KMS-11 (cell line): Measurements from ENCODE around the gene UTS2B.

Experiments
- H2AFZ ChIP-seq: fragments of 200-600 bp; sonication (generic); 2 replicates; pipeline ENCODE4 v1.6.1; 2016; ENCODE audit warnings: antibody characterized with exemption, mixed run types, low read depth
- H3K27ac ChIP-seq: fragments of 200-600 bp; sonication (generic); 2 replicates; pipeline ENCODE4 v1.6.1; 2016; ENCODE audit warnings: mild to moderate bottlenecking, mixed run types
- H3K27me3 ChIP-seq: fragments of 200-600 bp; sonication (generic); 2 replicates; pipeline ENCODE4 v1.6.1; 2017; ENCODE audit warnings: mild to moderate bottlenecking, low read depth, mixed run types, moderate library complexity; ENCODE audit not compliant: insufficient read depth
- H3K36me3 ChIP-seq: fragments of 200-600 bp; sonication (generic); 2 replicates; pipeline ENCODE4 v1.6.1; 2017; ENCODE audit warnings: mild to moderate bottlenecking, mixed run types; ENCODE audit not compliant: insufficient read depth
- H3K4me1 ChIP-seq: fragments of 200-600 bp; sonication (generic); 2 replicates; pipeline ENCODE4 v1.6.1; 2016; ENCODE audit warnings: mild to moderate bottlenecking, low read depth, mixed run types; ENCODE audit not compliant: poor library complexity, severe bottlenecking
- H3K4me2 ChIP-seq: fragments of 200-600 bp; sonication (generic); 2 replicates; pipeline ENCODE4 v1.7.0; 2016; ENCODE audit warnings: mild to moderate bottlenecking, mixed run types
- H3K4me3 ChIP-seq: fragments of 200-600 bp; sonication (generic); IDR thresholded peaks from 2 replicates; pipeline ENCODE4 v1.6.1; 2017; ENCODE audit warnings: low read depth, low read length, mixed read lengths; ENCODE audit not compliant: insufficient read depth
- H3K79me2 ChIP-seq: fragments of 200-600 bp; sonication (generic); 2 replicates; pipeline ENCODE4 v1.6.1; 2016; ENCODE audit warnings: low read depth, mixed run types; ENCODE audit not compliant: insufficient read depth
- H3K9ac ChIP-seq: fragments of 200-600 bp; sonication (generic); 2 replicates; pipeline ENCODE4 v1.6.1; 2016; ENCODE audit warnings: mild to moderate bottlenecking, mixed run types
- H4K20me1 ChIP-seq: fragments of 200-600 bp; sonication (generic); 2 replicates; pipeline ENCODE4 v1.6.1; 2016; ENCODE audit warnings: mild to moderate bottlenecking, mixed run types; ENCODE audit not compliant: insufficient read depth
- CTCF ChIP-seq: fragments of 200-600 bp; sonication (generic); conservative IDR thresholded peaks from 2 replicates; pipeline ENCODE4 v1.6.1; 2017; ENCODE audit warnings: low read depth, mild to moderate bottlenecking, antibody characterized with exemption, low read length, moderate library complexity, mixed read lengths

UTS2B gene

DNA sequence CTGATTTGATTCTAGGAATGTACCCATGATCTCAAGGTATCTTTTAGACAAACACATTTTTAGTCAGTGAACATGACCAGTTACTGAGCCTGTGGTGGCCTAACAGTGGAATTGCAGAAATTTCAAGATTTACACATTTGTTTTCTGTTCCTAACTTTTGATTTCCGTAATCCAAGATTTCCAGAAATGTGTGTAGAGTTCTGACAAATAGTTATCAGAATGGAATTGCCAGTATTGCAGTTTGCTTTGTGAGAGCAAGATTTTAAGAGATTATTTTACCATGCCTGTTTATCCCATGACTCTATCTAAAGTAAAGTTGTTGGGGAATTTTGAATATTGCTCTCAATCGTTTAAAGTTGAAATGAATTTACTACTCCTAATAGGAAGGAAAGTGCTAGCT, 11.7 kb upstream of the UTS2B start:
- peaks cover 32% of the 10 kb centered on the region for H3K4me1 ChIP-seq
- H3K79me2 ChIP-seq: peaks cover 98% of the 10 kb centered on the region
- H3K27ac ChIP-seq: no peak overlapping the region
- H3K36me3 ChIP-seq: no peaks in the 10 kb centered on the region
- H2AFZ ChIP-seq: no peak overlapping the region
- no peak overlapping the region for H3K4me3 ChIP-seq
- no peak overlapping the region for H3K9ac ChIP-seq
- no peaks in the 10 kb centered on the region for H3K27me3 ChIP-seq
- H3K4me2 ChIP-seq: no peak overlapping the region
- no peak for TF ChIP-seq CTCF
- H4K20me1 ChIP-seq: peaks cover 4% of the 10 kb centered on the region; the same call in 1 of the 2 replicates

DNA sequence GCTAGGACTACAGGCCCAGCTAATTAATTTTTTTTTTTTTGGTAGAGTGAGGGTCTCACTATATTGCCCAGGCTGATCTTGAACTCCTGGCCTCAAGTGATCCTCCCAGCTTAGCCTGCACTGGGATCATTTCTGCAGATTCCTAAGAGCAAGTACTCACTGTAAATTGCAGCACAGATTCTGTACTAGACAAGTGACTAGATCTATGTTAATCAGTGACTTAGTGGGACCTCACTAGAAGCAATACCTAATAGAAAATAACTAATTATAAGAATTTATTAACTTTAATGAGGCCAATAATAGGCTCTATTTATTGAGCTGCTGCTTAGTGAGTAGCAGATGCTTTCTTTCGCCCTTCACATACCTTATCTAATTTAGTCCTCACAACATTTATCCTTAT, 10.6 kb upstream of the UTS2B start:
- no peak overlapping the region for H3K9ac ChIP-seq
- H4K20me1 ChIP-seq: peaks cover 4% of the 10 kb centered on the region; the same call in 1 of the 2 replicates
- H3K4me3 ChIP-seq: no peak overlapping the region
- H3K4me1 ChIP-seq: peaks cover 32% of the 10 kb centered on the region
- no peak for TF ChIP-seq CTCF
- H3K27ac ChIP-seq: no peak overlapping the region
- H3K4me2 ChIP-seq: no peak overlapping the region
- H2AFZ ChIP-seq: no peak overlapping the region
- no peaks in the 10 kb centered on the region for H3K27me3 ChIP-seq
- no peaks in the 10 kb centered on the region for H3K36me3 ChIP-seq
- peaks cover 98% of the 10 kb centered on the region for H3K79me2 ChIP-seq

DNA sequence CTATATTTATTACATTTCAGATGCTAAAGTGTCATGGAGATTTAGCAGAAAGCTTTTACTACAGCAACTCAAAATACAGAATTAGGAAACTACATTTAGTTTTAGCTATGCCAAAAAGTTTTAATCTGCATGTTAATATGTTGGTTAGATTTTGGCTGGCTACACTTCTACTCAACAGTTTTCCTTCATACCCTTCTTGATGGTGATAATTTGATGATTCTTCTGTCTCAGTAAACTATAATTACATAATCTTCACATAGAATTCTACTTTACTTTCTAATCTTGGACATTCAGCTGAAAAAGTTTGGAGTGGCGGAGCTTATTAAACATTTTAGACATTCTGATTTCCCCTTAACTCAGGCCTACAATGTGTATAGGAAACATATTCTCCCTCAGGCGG, 10.0 kb upstream of the UTS2B start:
- no peak overlapping the region for H3K4me3 ChIP-seq
- no peak for TF ChIP-seq CTCF
- H3K79me2 ChIP-seq: peaks cover 98% of the 10 kb centered on the region
- H3K9ac ChIP-seq: no peak overlapping the region
- peaks cover 4% of the 10 kb centered on the region; the same call in 1 of the 2 replicates for H4K20me1 ChIP-seq
- no peaks in the 10 kb centered on the region for H3K36me3 ChIP-seq
- H3K4me1 ChIP-seq: peaks cover 25% of the 10 kb centered on the region
- no peak overlapping the region for H3K27ac ChIP-seq
- H3K4me2 ChIP-seq: no peak overlapping the region
- no peaks in the 10 kb centered on the region for H3K27me3 ChIP-seq
- no peak overlapping the region for H2AFZ ChIP-seq

DNA sequence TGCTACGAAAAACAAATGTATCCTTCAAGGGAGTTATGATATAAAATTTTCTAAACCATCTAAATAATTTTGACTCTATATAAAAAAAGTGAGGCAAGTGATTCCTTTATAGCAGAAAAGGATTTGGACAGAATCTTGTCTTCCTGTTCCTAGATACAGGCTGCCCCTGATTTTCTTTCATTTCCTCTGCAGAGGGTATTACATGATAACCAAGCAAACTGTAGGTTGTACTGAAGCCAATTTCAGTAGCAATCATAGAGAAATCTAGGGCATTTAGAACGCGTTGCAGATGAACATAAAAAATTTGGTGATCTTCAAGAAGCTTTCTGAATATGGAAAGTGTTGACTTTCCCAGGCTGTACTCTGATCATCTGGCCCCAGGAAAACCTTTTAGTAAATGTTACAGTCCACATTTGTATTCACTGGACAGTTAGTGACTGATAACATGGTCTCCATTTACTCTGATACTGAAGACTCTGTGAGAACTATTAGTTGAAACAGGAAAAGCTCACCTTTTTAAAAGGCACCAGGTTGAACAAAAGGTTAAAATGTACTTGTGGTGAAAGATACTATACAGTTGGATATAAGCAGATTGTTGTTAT, 9.1 kb upstream of the UTS2B start:
- Histone ChIP-seq H3K4me3 (no peak overlapping the region), H3K9ac (no peak overlapping the region), H3K4me2 (no peak overlapping the region), H3K27ac (no peak overlapping the region), H4K20me1 (peaks cover 4% of the 10 kb centered on the region; the same call in 1 of the 2 replicates), H3K4me1 (peaks cover 16% of the 10 kb centered on the region), H3K36me3 (no peaks in the 10 kb centered on the region), H3K27me3 (no peaks in the 10 kb centered on the region), H2AFZ (no peak overlapping the region), H3K79me2 (peaks cover 98% of the 10 kb centered on the region)
- TF ChIP-seq CTCF: no peak
